NCI-H2107 treated with DMSO at 0.1 percent for 48 hours (cell line): ENCODE results near the gene GOT2.
"Not testable (repeated sequence)": the region's sequence is repeated elsewhere in the genome, so short reads cannot be mapped to it uniquely, and the experiment has no call there.

Source experiments
- DNase-seq: peaks from one replicate; lab custom pipeline; 2025; ENCODE audit not compliant: unreplicated experiment; lab: John Stamatoyannopoulos, UW

The GOT2 gene

GRCh38 chr16:58723109-58723508, 11.0 kb downstream of the GOT2 start:
- DNase-seq, result no peak

DNA sequence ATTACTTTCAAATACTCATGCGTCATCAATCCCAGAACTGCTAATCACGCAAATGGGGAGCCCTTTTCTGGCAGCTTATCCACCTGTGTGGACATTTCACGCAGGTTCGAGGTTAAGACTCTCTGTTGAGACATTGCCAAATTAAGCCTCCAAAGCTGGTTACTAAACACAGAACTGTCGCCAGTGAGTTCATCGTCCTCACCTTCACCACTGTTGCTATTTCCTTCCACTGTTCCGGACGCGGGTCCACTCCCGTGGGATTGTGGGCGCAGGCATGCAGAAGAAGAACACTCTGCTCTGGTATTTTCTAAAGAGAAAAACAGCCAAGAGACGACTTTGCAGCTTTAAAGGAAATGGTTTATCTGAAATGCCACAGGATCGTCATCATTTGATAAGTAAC, 16.1 kb downstream of the GOT2 start:
- no peak for DNase-seq

DNA sequence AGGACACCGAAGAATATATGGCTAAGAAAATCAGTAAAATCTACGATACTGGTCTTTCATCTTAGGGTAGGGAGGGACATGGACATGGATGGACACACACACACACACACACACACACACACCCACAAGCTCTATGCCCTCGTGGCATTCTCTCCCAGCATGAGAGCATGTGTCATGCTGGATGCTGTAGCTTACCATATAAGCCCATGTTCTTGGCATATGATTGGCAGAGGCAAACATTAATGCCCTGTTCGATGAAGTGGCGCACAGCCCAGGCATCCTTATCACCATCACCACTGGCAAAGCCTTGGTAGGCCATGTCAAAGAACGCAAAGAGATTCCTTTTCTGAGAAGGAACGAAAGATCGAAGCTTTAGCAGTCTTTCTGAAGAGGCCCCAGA, 17.6 kb downstream of the GOT2 start:
- no peak for DNase-seq

DNA sequence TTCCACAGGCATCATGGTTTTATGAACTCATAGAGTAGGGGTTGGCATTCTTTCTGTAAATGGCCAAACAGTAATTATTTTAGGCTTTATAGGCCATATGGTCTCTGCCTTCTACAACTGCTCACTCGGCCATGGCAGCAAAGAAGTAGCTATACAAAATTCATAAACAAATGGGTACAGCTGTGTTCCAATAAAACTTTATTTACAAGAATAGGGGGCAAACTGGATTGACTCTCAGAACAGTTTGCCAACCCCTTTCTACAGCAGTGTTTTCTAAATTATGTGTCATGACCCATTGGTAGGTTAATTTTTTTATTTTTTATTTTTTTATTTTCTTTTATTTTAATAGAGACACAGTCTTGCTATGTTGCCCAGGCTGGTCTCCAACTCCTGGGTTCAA, 20.4 kb downstream of the GOT2 start:
- DNase-seq, result no peak

DNA sequence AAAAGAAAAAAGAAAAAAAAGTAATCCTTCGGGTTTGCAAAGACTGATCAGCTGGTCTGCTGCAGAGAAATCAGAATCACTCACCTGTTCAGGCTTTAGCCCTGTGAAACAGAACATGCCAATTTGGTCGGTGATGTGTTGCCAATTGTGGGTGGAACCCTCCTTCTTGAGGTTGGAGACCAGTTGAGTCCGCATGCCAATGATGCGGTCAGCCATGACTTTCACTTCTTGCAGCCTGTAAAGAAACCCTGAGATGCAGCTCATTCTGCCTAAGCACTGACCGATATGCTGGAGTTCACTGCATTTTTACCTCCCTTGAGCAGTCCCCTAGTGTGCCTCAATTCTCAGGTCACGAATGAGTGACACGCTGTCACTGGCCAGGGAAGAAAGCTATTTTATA, 24.8 kb downstream of the GOT2 start:
- no peak for DNase-seq

GRCh38 chr16:58699151-58699550, 35.0 kb downstream of the GOT2 start:
- DNase-seq, result no peak

- no peak for DNase-seq
Measured at GRCh38 chr16:58695368-58695767, 38.7 kb downstream of the GOT2 start.

DNA sequence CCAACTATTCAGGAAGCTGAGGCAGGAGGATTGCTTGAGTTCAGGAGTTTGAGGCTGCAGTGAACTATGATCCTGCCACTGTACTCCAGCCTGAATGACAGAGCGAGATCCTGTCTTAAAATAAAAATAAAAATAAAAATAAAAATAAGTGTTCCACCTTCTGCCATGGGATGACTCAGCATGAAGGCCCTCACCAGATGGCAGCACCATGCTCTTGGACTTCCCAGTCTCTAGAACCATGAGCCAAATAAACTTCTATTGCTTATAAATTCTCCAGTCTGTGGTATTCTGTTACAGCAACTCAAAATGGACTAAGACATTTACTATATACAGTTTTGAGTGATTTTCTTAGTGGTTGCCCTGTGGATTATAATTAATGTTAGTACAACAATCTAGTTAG, 41.7 kb downstream of the GOT2 start:
- DNase-seq, result no peak

GRCh38 chr16:58686985-58687706, 47.0 kb downstream of the GOT2 start:
- DNase-seq, result not testable (repeated sequence)

GRCh38 chr16:58685084-58685449, 49.0 kb downstream of the GOT2 start:
- no peak for DNase-seq

DNA sequence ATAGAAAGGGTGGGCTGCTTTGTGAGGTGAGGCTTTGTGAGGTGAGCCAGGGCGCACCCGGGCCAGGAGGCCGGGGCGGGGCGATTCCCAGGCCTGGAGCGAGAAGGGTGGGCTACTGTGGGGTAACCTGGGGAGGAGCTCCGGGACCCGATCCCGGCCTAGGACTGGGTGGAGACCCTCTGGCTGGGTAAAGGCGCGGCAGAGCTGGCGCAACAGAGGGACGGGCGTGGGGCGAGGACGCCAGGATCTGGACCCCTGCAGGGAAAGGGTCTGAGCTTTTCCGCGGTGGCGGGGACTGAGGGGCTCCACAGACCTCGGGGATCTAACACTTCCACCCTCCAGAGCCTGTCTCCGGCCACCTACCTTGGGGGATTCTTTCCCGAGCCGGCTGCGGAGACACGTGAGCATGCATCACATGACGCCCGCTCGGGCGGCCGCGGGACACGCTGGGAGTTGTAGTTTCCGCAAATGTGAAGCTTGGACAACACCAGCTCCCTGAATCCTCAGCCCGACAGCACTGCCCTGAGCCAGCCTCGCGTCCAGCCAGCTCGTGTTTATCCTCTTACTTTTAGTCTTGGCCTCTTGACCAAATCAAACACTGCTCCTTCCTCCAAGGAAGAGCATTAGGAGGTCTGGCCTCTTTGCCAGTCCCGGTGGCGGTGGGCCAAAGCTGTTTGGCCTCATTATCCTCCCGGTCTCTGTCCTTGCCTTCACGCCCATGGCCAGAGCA, 49.6 kb downstream of the GOT2 start, which contains the start of gene SLC38A7:
Gene SLC38A7, minus strand, starts transcription at position 417 of the 730 bp plus-strand sequence. CDS start 4,644 bp downstream, outside the sequence.
- DNase-seq, result peak; percentile 19

GRCh38 chr16:58684001-58684353, 50.1 kb downstream of the GOT2 start:
- DNase-seq, result no peak

DNA sequence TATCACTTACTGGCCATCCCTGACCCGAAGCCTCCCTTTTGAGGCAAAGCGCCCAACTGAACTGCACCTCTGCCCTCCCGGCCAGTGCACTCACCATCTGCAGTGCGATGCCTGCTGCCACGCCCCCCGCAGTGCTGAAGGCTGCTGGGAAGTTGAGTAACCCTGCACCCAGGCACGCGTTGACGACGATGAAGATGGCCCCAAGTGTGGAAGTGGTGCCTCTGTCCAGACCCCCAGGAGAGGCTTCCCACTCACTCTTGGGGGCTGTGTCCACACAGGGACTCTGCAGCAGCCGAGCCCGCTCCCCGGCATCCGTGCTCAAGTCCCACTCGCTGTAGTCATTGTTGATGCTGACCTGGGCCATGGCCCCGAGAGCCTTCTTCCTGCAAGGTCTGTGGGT, 54.4 kb downstream of the GOT2 start:
- no peak for DNase-seq

DNA sequence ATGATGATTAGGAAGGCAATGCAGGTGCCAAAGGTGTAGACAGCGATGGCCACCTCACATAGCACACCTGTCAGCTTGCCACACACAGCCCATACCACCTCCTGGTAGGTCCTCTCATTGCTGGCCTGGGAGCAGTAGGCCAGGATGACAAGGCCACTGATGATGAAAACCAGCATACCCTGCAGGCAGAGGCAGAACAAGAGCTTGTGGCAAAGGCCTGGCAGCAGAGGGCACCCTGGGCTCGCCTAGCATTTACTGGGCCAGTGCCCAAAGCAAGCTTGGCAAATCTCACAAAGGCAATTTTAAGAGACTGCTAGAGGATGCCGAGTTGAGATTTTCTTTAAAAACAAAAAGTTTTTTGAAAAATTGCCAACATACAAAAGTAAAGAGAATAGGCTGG, 55.4 kb downstream of the GOT2 start:
- no peak for DNase-seq

DNA sequence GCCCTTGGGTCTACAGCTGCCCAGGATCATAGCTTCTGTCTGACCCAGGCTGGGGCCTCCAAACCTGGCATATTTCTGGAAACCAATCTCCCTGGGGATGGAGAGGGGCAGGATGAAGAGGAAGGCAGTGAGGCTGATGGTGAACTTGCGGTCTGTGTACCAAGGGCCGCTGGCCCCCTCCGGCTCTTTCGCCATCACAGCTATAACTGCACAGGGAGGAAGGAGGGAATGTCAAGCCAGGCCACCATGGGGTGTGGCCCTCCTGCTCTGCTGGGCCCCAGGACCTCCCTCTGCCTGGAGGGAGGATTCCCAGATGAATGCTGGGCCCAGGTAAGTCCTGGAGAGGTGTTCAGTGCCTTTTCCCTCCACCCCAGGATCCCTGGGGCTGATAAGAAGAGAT, 55.8 kb downstream of the GOT2 start:
- DNase-seq, result no peak

DNA sequence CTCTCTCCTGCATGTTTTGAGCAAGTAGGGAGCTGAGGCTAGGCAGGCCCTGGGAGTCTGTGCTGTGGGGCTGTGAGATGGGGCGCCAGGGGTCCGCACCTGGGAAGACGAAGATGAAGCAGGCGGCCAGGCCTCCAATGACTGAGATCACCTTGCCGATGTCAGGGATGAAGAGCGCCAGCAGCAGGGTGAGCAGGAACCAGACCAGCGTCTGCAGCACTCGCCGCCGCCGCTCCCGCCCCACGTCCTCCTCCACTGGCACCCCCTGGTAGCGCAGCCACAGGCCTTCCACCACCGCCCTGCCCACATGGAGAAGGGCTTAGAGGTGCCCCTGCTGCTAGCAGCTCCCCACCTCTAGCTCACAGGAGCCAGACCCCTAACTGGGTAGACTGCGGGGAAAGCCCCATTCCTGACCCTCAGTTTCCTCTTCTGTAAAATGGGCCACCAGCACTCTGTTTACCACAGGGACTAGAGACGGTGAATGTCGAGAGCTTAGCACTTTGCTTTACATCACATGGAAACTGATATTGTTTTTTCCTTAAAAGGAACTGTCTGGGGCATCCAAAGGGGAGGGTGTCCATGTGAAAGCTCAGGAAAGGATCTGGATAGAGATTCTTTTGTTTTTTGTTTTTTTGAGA, 63.1 kb downstream of the GOT2 start:
- DNase-seq, result no peak

- no peak for DNase-seq
Measured at GRCh38 chr16:58670177-58670576, 63.9 kb downstream of the GOT2 start.

- no peak for DNase-seq
Measured at GRCh38 chr16:58665200-58665599, 68.9 kb downstream of the GOT2 start.

DNA sequence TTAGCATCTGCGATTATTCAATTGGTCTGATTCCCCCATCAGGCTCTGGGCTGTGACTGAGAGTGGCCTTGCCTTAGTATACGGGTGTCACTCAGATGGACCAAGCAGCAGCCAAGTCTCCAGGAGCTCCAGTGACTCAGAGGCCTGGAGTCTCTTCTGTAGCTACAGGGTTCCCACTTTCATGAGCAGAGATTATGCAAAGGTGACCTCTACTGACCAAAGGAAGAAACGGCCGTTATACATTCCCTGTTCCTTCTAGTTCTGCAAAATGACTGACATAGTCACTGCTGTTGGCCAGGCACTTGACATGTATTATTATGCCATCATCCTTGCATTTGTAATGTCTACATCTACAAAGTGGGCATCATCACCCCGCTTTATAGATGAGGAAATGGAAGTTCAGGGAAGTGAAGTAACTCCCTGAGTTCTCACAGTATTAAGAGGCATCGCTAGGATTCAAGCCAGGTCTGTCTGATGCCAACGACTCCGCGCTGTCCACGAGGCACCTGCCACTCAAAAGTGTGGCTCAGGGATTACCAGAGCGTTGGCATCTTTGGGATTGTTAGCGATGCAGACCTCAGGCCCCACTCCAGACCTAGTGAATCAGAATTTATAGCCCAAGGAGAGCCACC, 72.8 kb downstream of the GOT2 start:
- DNase-seq, result peak; percentile 53

- not testable (repeated sequence) for DNase-seq
Measured at GRCh38 chr16:58659911-58660310, 74.2 kb downstream of the GOT2 start.

GRCh38 chr16:58658796-58659211, 75.3 kb downstream of the GOT2 start:
- DNase-seq, result no peak
